ENCODE results near the gene LRRD1. TPM values are rescaled to one million over a fixed set of nuclear protein-coding genes. Genes with fewer than 3 reads are reported as not detected.

The LRRD1 gene
- total and polyA plus RNA-seq, 2 of the 4 experiments (the other 2 are of a cell fraction), result under 0.01 to 0.02 TPM

DNA sequence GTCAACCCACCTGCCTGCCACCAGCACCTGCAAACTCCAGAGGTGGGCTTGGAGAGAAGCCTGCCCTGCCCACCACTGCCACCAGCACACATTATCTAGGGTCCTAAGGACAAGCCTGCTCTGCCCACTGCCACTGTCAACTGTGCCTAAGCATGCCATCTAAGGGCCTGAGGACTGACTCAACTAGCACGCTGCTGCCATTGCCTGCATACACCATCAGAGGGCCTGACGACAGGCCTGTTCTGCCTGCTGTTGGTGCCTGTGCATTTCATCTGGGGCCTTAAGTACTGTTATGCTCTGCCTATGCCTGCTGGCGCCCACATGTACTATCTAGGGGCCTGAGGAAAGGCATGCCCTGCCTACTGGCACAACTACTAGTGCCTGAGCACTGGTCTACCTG lies 27.0 kb upstream of the LRRD1 start:
- no peak overlapping the region for H3K4me3 ChIP-seq (ENCODE audit: insufficient read depth, low read depth, low read length)
- no peak overlapping the region for H2AFZ ChIP-seq (replicated peaks; ENCODE audit: low read length, poor library complexity)
- H3K9ac ChIP-seq (ENCODE audit: low read depth, low read length), result no peak overlapping the region
- ChIA-PET POLR2A (ENCODE audit: unreplicated experiment) (no interaction called here), CTCF (no interaction called here)
- no peak overlapping the region for H4K5ac ChIP-seq (ENCODE audit: low read depth, low read length)
- H2BK20ac ChIP-seq (ENCODE audit: low read depth, low read length), result no peak overlapping the region
- no peaks in the 10 kb centered on the region for H3K27me3 ChIP-seq (ENCODE audit: control insufficient read depth, insufficient read depth, low read length)
- no peak overlapping the region for H2AK5ac ChIP-seq (ENCODE audit: low read depth, low read length)
- H4K8ac ChIP-seq (ENCODE audit: low read depth in 2 of 2, low read length in 2 of 2), result no peak overlapping the region
- no peak overlapping the region for H3K56ac ChIP-seq (ENCODE audit: extremely low read depth, insufficient read depth, low read length)
- no peaks in the 10 kb centered on the region for H3K9me1 ChIP-seq (ENCODE audit: insufficient read depth, low read length)
- no peak overlapping the region for H3K23ac ChIP-seq (ENCODE audit: low read depth, low read length)
- in situ Hi-C loops (cut with MboI; ENCODE audit: low sequenced_read_pairs) (no loop called here), intact Hi-C loops (cut with micrococcal nuclease) (no loop called here), dilution Hi-C loops (cut with HindIII; ENCODE audit: low sequenced_read_pairs, unreplicated experiment) (no loop called here)
- H2BK120ac ChIP-seq (ENCODE audit: low read depth, low read length), result no peak overlapping the region
- H3K36me3 ChIP-seq (ENCODE audit: control insufficient read depth, insufficient read depth, low read length), result peaks cover 15% of the 10 kb centered on the region
- no peak overlapping the region for H3K18ac ChIP-seq (ENCODE audit: low read depth, low read length)
- no peak overlapping the region for H3K27ac ChIP-seq (ENCODE audit: insufficient read depth, low read length)
- H2BK15ac ChIP-seq (ENCODE audit: low read depth, low read length), result no peak overlapping the region
- H3K4ac ChIP-seq (ENCODE audit: low read depth, low read length), result no peak overlapping the region
- H3K9me3 ChIP-seq (ENCODE audit: control insufficient read depth, insufficient read depth, low read length), result no peaks in the 10 kb centered on the region
- H4K20me1 ChIP-seq (ENCODE audit: insufficient read depth, low read length), result no peaks in the 10 kb centered on the region
- no peak overlapping the region for H3K14ac ChIP-seq (replicated peaks; ENCODE audit: low read depth, low read length)
- no CpG with 5 or more reads among the region's 3 CpGs for WGBS, 2 experiments (ENCODE audit: extremely low coverage in 2 of 2, insufficient read length in 1 of 2)
- H3K4me1 ChIP-seq (ENCODE audit: control insufficient read depth, insufficient read depth, low read length), result no peaks in the 10 kb centered on the region
- DNase-seq (no peak), ATAC-seq (ENCODE audit: low read depth) (no peak)
- no TSS peak for BruUV-seq (replicated peaks)
- TF ChIP-seq, protein P1, sequence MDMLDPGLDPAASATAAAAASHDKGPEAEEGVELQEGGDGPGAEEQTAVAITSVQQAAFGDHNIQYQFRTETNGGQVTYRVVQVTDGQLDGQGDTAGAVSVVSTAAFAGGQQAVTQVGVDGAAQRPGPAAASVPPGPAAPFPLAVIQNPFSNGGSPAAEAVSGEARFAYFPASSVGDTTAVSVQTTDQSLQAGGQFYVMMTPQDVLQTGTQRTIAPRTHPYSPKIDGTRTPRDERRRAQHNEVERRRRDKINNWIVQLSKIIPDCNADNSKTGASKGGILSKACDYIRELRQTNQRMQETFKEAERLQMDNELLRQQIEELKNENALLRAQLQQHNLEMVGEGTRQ (IDR thresholded peaks at IDR 0.05; ENCODE audit: low read depth, low read length), result no peak
- TF ChIP-seq POLR2A (IDR thresholded peaks at IDR 0.05; ENCODE audit: low read depth, low read length), result no peak
- no peak for TF ChIP-seq FOS (IDR thresholded peaks at IDR 0.05; ENCODE audit: low read depth, low read length)
- TF ChIP-seq RCOR1 (IDR thresholded peaks at IDR 0.05; ENCODE audit: insufficient replicate concordance, low read length), result no peak
- no peak for TF ChIP-seq BHLHE40 (IDR thresholded peaks at IDR 0.05; ENCODE audit: low read depth, low read length)
- peaks cover 4 to 8% of the 10 kb centered on the region in 2 experiments; a peak in 2 of 4 replicates for H3K79me1 ChIP-seq (ENCODE audit: low read depth in 1 of 2, low read length in 2 of 2)
- H2BK5ac ChIP-seq (ENCODE audit: low read depth, low read length, poor library complexity, severe bottlenecking), result no peak overlapping the region
- no peak overlapping the region for H3K4me2 ChIP-seq (ENCODE audit: low read depth, low read length)
- H4K91ac ChIP-seq (ENCODE audit: insufficient read depth, low read depth, low read length), result no peak overlapping the region
- H2AK9ac ChIP-seq (replicated peaks; ENCODE audit: low read depth, low read length, poor library complexity), result no peak overlapping the region
